Stomach smooth muscle (tissue), 2 donors: ENCODE results near the gene RPL31.

ENCODE experiments used
- H3K27ac ChIP-seq: one replicate; pipeline ENCODE4 v1.7.0; 2013; ENCODE audit warnings: mild to moderate bottlenecking, low read length, inconsistent platforms
- H3K27me3 ChIP-seq, 2 donors: one replicate each; pipeline ENCODE4 v1.7.0; 2013; ENCODE audit warnings: low read length in 2 of 2; ENCODE audit not compliant: insufficient read depth in 2 of 2, control insufficient read depth in 1 of 2
- H3K36me3 ChIP-seq, 2 donors: one replicate each; pipeline ENCODE4 v1.7.0; 2013; ENCODE audit warnings: low read length in 2 of 2; ENCODE audit not compliant: control insufficient read depth in 2 of 2, insufficient read depth in 2 of 2
- H3K4me1 ChIP-seq: one replicate; pipeline ENCODE4 v1.7.0; 2013; ENCODE audit warnings: low read length; ENCODE audit not compliant: control insufficient read depth, insufficient read depth
- H3K4me3 ChIP-seq, 2 donors: one replicate each; pipeline ENCODE4 v1.7.0; 2013; ENCODE audit warnings: low read length in 2 of 2
- H3K9ac ChIP-seq, 2 donors: one replicate each; pipeline ENCODE4 v1.7.0; 2013; ENCODE audit warnings: low read length in 2 of 2, mild to moderate bottlenecking in 1 of 2
- H3K9me3 ChIP-seq, 2 donors: one replicate each; pipeline ENCODE4 v1.7.0; 2013; ENCODE audit warnings: low read length in 2 of 2; ENCODE audit not compliant: control insufficient read depth in 2 of 2
- donor health status: healthy.
- donor health status: Pancreatic carcinoma.

The RPL31 gene

DNA sequence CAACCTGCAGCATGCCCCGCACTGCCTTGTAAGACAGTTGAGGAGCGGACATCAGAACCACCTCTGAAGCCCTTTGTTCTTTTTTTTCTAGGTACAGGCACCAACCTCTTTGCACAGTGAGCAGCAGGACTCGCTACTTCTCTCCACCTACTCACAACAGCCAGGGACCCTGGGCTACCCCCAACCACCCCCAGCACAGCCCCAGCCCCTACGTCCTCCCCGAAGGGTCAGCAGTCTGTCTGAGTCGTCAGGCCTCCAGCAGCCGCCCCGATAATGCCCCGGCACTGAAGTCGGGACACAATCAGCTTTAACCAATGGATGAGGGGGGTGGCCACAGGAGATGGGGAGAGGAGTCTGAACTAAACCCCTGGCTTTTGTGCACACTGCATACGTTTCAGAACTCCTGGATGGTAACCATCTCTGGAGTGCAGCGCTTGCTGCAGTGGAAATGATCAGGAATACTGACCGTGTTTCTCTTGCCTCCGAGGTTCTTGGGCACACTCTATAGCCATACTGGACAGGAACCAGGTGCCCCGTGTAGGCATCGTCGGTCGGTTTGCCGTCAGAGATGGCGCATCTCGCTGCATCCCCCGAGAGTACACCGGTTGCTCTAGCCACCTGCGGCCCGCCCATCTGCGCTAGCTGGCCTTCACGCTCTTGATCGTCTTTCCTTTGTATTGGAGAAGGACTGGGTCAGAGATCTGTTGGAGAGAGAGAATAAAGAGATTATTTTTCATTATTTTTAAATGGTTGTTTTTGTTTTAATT, 6.6 kb upstream of the RPL31 start:
- Histone ChIP-seq H3K9ac (no peak overlapping the region), H3K27ac (no peak overlapping the region), H3K27me3 (no peaks in the 10 kb centered on the region), H3K4me1 (no peaks in the 10 kb centered on the region), H3K36me3 (peaks cover 14 to 29% of the 10 kb centered on the region in 2 donors), H3K9me3 (no peaks in the 10 kb centered on the region), H3K4me3 (no peak overlapping the region)

DNA sequence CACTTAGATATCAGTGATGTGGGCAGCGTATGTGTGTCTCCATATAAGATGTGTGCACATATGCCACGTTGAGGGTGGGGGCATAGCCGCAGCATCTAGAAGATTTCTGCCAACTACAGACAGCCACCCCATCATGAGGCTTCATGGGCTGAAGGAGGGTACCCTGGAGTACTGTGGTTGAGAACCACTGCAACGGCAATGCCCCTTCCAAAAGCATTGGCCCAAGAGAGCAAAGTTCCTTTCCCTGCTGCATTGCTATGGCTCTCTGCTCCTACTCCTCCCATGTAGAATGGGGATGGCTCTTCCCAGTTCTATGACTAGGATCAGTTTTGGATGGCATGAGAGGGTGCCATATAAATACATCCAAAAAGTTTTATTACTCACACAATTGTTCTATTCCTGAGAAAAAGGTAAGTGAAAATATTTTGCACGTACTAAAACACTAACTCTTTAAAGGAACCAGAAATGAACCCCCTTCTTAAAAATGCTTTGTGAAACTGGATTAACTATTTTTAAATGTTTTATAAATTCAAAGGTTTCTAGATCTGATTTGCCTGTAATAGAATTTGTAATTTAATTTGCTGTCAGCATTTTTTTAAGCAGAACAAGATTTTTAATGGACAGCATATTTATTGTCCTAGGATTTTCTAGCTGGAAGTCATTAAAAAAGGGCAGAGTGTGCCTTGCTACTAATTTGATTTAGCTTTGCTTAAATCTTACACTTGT, 4.4 kb upstream of the RPL31 start:
- no peaks in the 10 kb centered on the region for H3K27me3 ChIP-seq
- H3K4me3 ChIP-seq: no peak overlapping the region
- H3K9ac ChIP-seq: no peak overlapping the region
- peaks cover 5% of the 10 kb centered on the region for H3K4me1 ChIP-seq
- H3K9me3 ChIP-seq: no peaks in the 10 kb centered on the region
- peaks cover 6 to 22% of the 10 kb centered on the region in 2 donors for H3K36me3 ChIP-seq
- no peak overlapping the region for H3K27ac ChIP-seq

DNA sequence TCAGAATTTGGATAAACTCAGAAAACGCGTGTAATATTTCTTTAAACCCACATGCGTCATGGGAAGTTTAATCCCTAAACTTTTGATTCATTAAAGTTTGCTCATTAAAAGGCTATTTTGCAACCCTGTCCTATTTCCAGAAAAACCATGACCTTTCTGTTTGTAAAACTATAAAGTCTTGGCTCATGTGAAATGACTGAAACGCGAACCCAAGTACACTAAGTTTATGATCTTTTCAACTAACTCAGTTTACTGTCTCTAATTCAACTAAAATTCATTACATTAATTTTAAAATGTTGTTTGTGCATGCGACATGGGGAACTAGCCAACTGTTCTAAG, 3.9 kb upstream of the RPL31 start:
- H3K4me3 ChIP-seq: no peak overlapping the region
- peaks cover 7 to 24% of the 10 kb centered on the region in 2 donors for H3K36me3 ChIP-seq
- no peak overlapping the region for H3K9ac ChIP-seq
- H3K9me3 ChIP-seq: no peaks in the 10 kb centered on the region
- H3K4me1 ChIP-seq: peaks cover 10% of the 10 kb centered on the region
- H3K27ac ChIP-seq: no peak overlapping the region
- H3K27me3 ChIP-seq: no peaks in the 10 kb centered on the region

DNA sequence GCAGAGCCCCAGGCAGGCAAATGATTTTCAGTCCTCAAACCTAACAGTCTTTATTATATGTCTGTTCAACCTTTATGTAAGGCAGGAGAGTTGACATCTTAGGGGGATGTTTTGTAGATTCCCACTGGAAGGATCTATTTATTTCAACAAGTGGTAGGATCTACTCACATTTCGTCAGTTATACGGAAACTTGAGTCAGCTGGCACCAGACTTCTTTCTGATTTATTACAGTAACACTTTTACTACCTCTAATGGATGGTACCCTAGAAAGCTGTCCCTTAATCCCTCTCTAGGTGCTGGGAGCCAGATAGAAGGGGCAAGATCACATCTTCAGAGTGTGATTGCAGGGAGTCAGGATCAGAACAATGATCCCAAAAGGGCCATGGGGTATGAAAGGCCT, 2.1 kb upstream of the RPL31 start:
- H3K4me3 ChIP-seq: no peak overlapping the region
- peaks cover 21% of the 10 kb centered on the region for H3K4me1 ChIP-seq
- no peak overlapping the region for H3K9ac ChIP-seq
- H3K9me3 ChIP-seq: no peaks in the 10 kb centered on the region
- no peak overlapping the region for H3K27ac ChIP-seq
- no peaks in the 10 kb centered on the region for H3K27me3 ChIP-seq
- H3K36me3 ChIP-seq: peaks cover 22 to 27% of the 10 kb centered on the region in 2 donors

DNA sequence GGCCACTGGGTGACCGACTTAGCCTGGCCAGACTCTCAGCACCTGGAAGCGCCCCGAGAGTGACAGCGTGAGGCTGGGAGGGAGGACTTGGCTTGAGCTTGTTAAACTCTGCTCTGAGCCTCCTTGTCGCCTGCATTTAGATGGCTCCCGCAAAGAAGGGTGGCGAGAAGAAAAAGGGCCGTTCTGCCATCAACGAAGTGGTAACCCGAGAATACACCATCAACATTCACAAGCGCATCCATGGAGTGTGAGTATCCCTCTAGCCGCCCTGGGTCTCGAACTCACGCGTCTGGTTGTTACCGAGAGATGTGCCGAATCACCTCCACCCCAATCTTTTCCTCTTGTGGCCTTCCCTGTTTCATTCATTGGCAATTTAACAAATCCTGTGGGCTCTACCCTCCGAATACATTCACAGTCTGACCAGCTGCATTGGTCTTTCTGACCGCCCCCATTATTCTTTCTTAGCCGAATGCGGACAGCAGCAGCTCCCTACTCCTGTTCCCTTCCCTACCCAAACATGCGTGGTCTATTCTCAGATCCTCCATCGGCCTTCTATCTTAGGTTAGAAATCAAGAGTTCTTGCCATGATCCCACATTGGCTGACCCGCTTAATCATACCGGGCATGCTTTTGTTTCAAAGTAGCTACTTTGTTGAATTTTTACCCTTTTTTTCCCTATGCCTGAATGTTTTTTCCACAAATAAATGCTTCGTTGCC, 631 bp downstream of the RPL31 start:
- peak overlapping the region; percentile 91 to 93 for H3K4me3 ChIP-seq
- no peaks in the 10 kb centered on the region for H3K27me3 ChIP-seq
- H3K36me3 ChIP-seq: peaks cover 36 to 44% of the 10 kb centered on the region in 2 donors
- no peaks in the 10 kb centered on the region for H3K9me3 ChIP-seq
- H3K9ac ChIP-seq: peak overlapping the region; percentile 94 to 95
- H3K4me1 ChIP-seq: peaks cover 21% of the 10 kb centered on the region
- peak overlapping the region; percentile 86 for H3K27ac ChIP-seq

DNA sequence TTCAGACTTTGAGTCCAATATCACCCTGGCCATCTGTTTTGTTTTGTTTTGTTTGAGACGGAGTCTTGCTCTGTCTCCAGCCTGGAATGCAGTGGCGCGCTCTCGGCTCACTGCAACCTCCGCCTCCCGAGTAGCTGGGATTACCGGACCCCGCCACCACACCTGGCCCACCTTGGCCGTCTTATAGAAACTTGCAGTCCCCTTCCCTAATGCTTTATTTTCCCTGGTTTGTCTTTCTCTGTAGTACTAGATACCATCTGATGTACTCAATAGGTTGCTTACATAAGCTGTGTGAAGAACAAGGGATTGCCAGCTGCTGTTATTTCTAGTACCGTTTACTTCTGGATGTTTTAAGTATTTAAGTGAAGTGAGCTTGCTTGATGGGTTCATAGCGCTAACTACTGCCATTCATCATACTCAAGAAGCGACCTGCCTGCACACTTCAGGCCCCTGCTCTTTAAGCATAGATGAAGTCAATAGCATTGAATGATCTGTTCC, 1.2 kb downstream of the RPL31 start:
- H3K4me1 ChIP-seq: peaks cover 21% of the 10 kb centered on the region
- H3K9ac ChIP-seq: peak overlapping the region; percentile 94 to 95
- no peaks in the 10 kb centered on the region for H3K9me3 ChIP-seq
- peak overlapping the region; percentile 86 for H3K27ac ChIP-seq
- H3K36me3 ChIP-seq: peaks cover 41 to 47% of the 10 kb centered on the region in 2 donors
- H3K27me3 ChIP-seq: no peaks in the 10 kb centered on the region
- H3K4me3 ChIP-seq: peak overlapping the region; percentile 91 to 93

DNA sequence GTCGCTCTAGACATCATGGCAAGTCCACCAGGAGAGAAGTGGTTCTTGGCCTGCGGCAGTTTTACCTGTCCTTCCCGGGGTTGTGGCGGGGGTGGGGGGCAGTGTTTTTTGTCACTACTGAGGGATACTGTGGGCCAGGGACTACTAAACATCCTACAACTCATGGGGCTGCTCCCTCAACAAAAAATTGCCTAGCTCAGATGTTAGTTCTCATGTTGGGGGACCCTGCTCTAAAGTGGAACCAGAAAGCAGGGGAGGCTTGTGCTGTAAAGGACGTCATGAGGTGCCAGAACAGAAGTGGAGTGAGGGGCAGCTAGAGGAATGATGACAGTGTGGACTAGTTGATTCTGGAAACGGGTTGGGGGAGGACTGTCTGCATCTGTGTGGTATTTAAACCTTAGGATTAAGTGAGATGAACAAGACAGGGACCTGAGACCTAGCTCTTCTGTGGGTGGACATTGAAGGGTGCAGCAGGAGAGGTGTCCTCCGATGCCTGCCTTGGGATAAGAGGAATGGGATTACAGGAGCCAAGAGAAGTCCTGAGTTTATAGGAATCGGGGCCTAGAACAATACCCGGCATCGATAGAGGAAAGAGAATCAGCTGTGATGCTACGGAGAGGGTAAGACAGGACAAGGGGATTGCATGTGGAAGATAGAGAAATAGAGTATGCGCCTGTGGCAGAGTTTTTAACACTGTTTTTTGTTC, 2.7 kb downstream of the RPL31 start:
- Histone ChIP-seq H3K4me1 (peaks cover 21% of the 10 kb centered on the region), H3K27me3 (no peaks in the 10 kb centered on the region), H3K9ac (no peak overlapping the region), H3K4me3 (no peak overlapping the region), H3K9me3 (no peaks in the 10 kb centered on the region), H3K36me3 (peaks cover 45 to 47% of the 10 kb centered on the region in 2 donors), H3K27ac (no peak overlapping the region)

DNA sequence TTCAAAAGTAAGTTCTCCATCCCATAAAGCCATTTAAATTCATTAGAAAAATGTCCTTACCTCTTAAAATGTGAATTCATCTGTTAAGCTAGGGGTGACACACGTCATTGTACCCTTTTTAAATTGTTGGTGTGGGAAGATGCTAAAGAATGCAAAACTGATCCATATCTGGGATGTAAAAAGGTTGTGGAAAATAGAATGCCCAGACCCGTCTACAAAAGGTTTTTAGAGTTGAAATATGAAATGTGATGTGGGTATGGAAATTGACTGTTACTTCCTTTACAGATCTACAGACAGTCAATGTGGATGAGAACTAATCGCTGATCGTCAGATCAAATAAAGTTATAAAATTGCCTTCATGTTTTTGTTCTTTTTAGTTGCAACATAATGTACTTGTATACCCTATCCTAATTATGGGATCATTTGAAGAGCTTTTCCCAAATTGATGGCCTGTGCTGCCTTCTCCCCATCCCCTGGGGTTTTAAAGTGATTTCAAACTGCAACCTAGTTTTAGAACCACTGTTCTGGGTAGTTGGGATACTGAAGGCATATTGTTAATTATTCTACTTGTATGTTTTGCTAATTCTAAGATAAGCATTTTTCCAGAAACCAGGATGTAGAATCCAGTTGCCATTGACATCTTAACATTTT, 4.1 kb downstream of the RPL31 start:
- Histone ChIP-seq H3K9ac (no peak overlapping the region), H3K27me3 (no peaks in the 10 kb centered on the region), H3K4me1 (peaks cover 21% of the 10 kb centered on the region), H3K4me3 (no peak overlapping the region), H3K9me3 (no peaks in the 10 kb centered on the region), H3K27ac (no peak overlapping the region), H3K36me3 (peaks cover 49 to 50% of the 10 kb centered on the region in 2 donors)

DNA sequence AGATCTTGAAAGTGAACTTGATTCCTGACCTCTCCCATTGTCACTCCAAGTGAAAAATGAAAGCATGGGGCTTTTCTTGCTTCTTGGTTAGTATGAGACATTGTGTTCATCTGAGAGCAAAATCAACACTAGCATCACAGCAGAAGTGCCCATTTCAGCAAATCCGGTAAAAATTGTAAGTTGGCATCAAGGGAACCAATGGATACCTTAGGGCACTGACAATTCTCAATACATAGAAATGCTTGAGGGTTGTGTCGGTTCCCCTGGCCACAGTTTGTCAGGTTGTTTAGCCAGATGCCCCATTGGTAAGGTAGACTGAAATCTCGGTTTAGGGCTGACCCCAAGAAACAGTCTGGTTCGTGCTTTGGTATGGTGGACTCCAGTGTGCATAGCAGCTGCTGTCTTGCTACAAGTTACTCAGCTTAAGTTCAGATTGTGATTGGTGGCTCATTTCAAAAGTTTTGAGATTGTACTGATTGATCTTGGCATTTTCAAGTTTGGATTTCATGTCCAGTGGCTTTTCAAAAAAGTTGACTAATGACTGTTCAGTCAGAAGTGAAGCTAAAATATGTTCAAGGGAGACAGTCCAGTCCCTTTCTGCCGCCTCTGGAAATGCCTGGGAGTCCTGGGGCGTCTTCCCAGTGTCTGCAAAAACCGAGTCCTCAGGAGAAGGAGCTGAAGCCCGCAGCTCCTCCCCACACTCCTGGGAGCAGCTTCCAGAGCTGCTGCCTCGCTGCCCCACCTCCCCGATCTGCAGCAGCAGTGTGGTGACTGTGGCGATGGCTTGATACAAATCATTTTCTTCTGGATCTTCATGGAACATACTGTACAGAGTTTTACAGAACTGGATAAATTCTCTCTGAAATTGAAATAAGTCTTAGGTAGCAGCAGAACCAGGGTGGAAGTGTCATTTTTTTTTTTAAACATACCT, 5.6 kb downstream of the RPL31 start:
- H3K9me3 ChIP-seq: no peaks in the 10 kb centered on the region
- H3K4me3 ChIP-seq: no peak overlapping the region
- H3K4me1 ChIP-seq: peaks cover 20% of the 10 kb centered on the region
- H3K27ac ChIP-seq: no peak overlapping the region
- peaks cover 53 to 54% of the 10 kb centered on the region in 2 donors for H3K36me3 ChIP-seq
- no peaks in the 10 kb centered on the region for H3K27me3 ChIP-seq
- no peak overlapping the region for H3K9ac ChIP-seq
